Neural crest cell (in vitro differentiated cells): ENCODE results near the gene GLRX2. TPM values are rescaled to one million over a fixed set of nuclear protein-coding genes. Genes with fewer than 3 reads are reported as not detected.
A peak's percentile ranks its signal among the peaks of the same experiment; 100 is the strongest.

Experiments used
- DNase-seq: peaks from one replicate; pipeline ENCODE4 v3.0.0; 2021; ENCODE audit warnings: low read depth, mixed read lengths, low spot score
- H3K27ac Mint-ChIP-seq: one replicate; pipeline ENCODE4 v1.8.0; 2021; ENCODE audit warnings: mild to moderate bottlenecking, mixed read lengths; ENCODE audit not compliant: unreplicated experiment
- H3K27me3 Mint-ChIP-seq: 2 replicates; pipeline ENCODE4 v1.8.0; 2021; ENCODE audit warnings: low read depth, mild to moderate bottlenecking, mixed read lengths
- H3K36me3 Mint-ChIP-seq: 2 replicates; pipeline ENCODE4 v1.8.0; 2021; ENCODE audit warnings: low read depth, mild to moderate bottlenecking, mixed read lengths
- H3K4me1 Mint-ChIP-seq: 2 replicates; pipeline ENCODE4 v1.8.0; 2021; ENCODE audit warnings: mixed read lengths
- H3K4me3 Mint-ChIP-seq: one replicate; pipeline ENCODE4 v1.8.0; 2021; ENCODE audit warnings: mild to moderate bottlenecking, mixed read lengths
- H3K9me3 Mint-ChIP-seq: 2 replicates; pipeline ENCODE4 v1.8.0; 2021; ENCODE audit warnings: mixed read lengths
- CTCF ChIP-seq: fragments of 200-600 bp; sonication (generic); conservative IDR thresholded peaks from 2 replicates; pipeline ENCODE4 v1.5.0; 2021; ENCODE audit warnings: antibody characterized with exemption, mild to moderate bottlenecking
- total RNA-seq: library from RNA; stranded (reverse); gene quantifications from 2 replicates; pipeline ENCODE4 v1.2.1, GENCODE V29; 2021

The GLRX2 gene
- total RNA-seq, 1 donor from 2014 or later: 18.3 TPM

GRCh38 chr1:193070942-193071341, 34.3 kb downstream of the GLRX2 start:
- H3K4me3 Mint-ChIP-seq: no peak overlapping the region

GRCh38 chr1:193070386-193070753, 34.8 kb downstream of the GLRX2 start:
- TF ChIP-seq CTCF: no peak
- H3K4me1 Mint-ChIP-seq: peaks cover 20% of the 10 kb centered on the region
- H3K36me3 Mint-ChIP-seq: peaks cover 10% of the 10 kb centered on the region
- DNase-seq: no peak
- H3K4me3 Mint-ChIP-seq: no peak overlapping the region
- no peak overlapping the region for H3K27ac Mint-ChIP-seq
- H3K9me3 Mint-ChIP-seq: no peaks in the 10 kb centered on the region
- no peaks in the 10 kb centered on the region for H3K27me3 Mint-ChIP-seq

More at GRCh38 chr1:193070942-193071341, 34.3 kb downstream of the GLRX2 start:
- DNase-seq: no peak
- no peak overlapping the region for H3K27ac Mint-ChIP-seq
- no peaks in the 10 kb centered on the region for H3K27me3 Mint-ChIP-seq
- peaks cover 14% of the 10 kb centered on the region for H3K36me3 Mint-ChIP-seq
- H3K9me3 Mint-ChIP-seq: no peaks in the 10 kb centered on the region
- H3K4me1 Mint-ChIP-seq: peaks cover 20% of the 10 kb centered on the region
- no peak for TF ChIP-seq CTCF

- peaks cover 20% of the 10 kb centered on the region for H3K4me1 Mint-ChIP-seq
- TF ChIP-seq CTCF: peak; percentile 56
- H3K9me3 Mint-ChIP-seq: no peaks in the 10 kb centered on the region
- no peaks in the 10 kb centered on the region for H3K27me3 Mint-ChIP-seq
- H3K36me3 Mint-ChIP-seq: peaks cover 10% of the 10 kb centered on the region
- H3K27ac Mint-ChIP-seq: no peak overlapping the region
- DNase-seq: no peak
- no peak overlapping the region for H3K4me3 Mint-ChIP-seq
Measured at GRCh38 chr1:193069748-193070385, 35.3 kb downstream of the GLRX2 start.

GRCh38 chr1:193068013-193068412, 37.2 kb downstream of the GLRX2 start:
- no peak for DNase-seq
- H3K9me3 Mint-ChIP-seq: no peaks in the 10 kb centered on the region
- no peak for TF ChIP-seq CTCF
- H3K4me1 Mint-ChIP-seq: peaks cover 20% of the 10 kb centered on the region
- no peaks in the 10 kb centered on the region for H3K27me3 Mint-ChIP-seq
- no peak overlapping the region for H3K27ac Mint-ChIP-seq
- peaks cover 10% of the 10 kb centered on the region for H3K36me3 Mint-ChIP-seq
- no peak overlapping the region for H3K4me3 Mint-ChIP-seq

- no peaks in the 10 kb centered on the region for H3K27me3 Mint-ChIP-seq
- H3K36me3 Mint-ChIP-seq: peaks cover 11% of the 10 kb centered on the region
- peaks cover 20% of the 10 kb centered on the region for H3K4me1 Mint-ChIP-seq
- H3K9me3 Mint-ChIP-seq: no peaks in the 10 kb centered on the region
- no peak for DNase-seq
- no peak overlapping the region for H3K27ac Mint-ChIP-seq
- no peak for TF ChIP-seq CTCF
- peak overlapping the region; percentile 0 for H3K4me3 Mint-ChIP-seq
Measured at GRCh38 chr1:193066606-193067005, 38.6 kb downstream of the GLRX2 start.
